ENCODE measurements around the gene TIE1. TPM values are rescaled to one million over a fixed set of nuclear protein-coding genes. Genes with fewer than 3 reads are reported as not detected.

TIE1 gene
- total RNA-seq, 2 experiments from 2014 or later = 0.15 to 0.66 TPM

GRCh38 chr1:43256675-43257570 is 43.9 kb upstream of the TIE1 start:
- intact Hi-C loops (cut with micrococcal nuclease; ENCODE audit: unreplicated experiment) = no loop called here
- DNase-seq (ENCODE audit: low spot score) = no peak
- Histone ChIP-seq H3K4me2 (ENCODE audit: low read length) (no peak overlapping the region), H4K20me1 (ENCODE audit: insufficient read depth, low read length) (no peaks in the 10 kb centered on the region), H2AFZ (ENCODE audit: low read length) (no peak overlapping the region), H3K4me1 (ENCODE audit: insufficient read depth, low read length, poor library complexity, severe bottlenecking) (no peaks in the 10 kb centered on the region), H3K9me3 (ENCODE audit: low read length) (0 out of 2 replicates have a peak, but pooled peaks cover 2% of the 10 kb centered on the region), H3K36me3 (ENCODE audit: insufficient read depth, low read length) (no peaks in the 10 kb centered on the region), H3K4me3 (ENCODE audit: low read depth, low read length, poor library complexity, severe bottlenecking) (no peak overlapping the region), H3K79me2 (ENCODE audit: insufficient read depth, low read depth, low read length) (no peaks in the 10 kb centered on the region), H3K27ac (ENCODE audit: low read depth, low read length, poor library complexity, severe bottlenecking) (no peak overlapping the region), H3K9me2 (ENCODE audit: insufficient read depth, low read length) (no peaks in the 10 kb centered on the region)
- BruUV-seq (replicated peaks) = no TSS peak
- ChIA-PET CTCF (ENCODE audit: unreplicated experiment) (no interaction called here), POLR2A (no interaction called here)
- TF ChIP-seq EZH2phosphoT487 (IDR thresholded peaks at IDR 0.05; ENCODE audit: borderline replicate concordance, low read depth, low read length) = no peak
- TF ChIP-seq, protein P1, sequence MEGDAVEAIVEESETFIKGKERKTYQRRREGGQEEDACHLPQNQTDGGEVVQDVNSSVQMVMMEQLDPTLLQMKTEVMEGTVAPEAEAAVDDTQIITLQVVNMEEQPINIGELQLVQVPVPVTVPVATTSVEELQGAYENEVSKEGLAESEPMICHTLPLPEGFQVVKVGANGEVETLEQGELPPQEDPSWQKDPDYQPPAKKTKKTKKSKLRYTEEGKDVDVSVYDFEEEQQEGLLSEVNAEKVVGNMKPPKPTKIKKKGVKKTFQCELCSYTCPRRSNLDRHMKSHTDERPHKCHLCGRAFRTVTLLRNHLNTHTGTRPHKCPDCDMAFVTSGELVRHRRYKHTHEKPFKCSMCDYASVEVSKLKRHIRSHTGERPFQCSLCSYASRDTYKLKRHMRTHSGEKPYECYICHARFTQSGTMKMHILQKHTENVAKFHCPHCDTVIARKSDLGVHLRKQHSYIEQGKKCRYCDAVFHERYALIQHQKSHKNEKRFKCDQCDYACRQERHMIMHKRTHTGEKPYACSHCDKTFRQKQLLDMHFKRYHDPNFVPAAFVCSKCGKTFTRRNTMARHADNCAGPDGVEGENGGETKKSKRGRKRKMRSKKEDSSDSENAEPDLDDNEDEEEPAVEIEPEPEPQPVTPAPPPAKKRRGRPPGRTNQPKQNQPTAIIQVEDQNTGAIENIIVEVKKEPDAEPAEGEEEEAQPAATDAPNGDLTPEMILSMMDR (conservative IDR thresholded peaks at IDR 0.05; ENCODE audit: low read length) = no peak

GRCh38 chr1:43258370-43258769 is 42.4 kb upstream of the TIE1 start:
- CTCF ChIA-PET (ENCODE audit: unreplicated experiment) = no interaction called here
- TF ChIP-seq, protein P1 (conservative IDR thresholded peaks at IDR 0.05; ENCODE audit: low read length) = no peak
- TF ChIP-seq EZH2phosphoT487 (IDR thresholded peaks at IDR 0.05; ENCODE audit: borderline replicate concordance, low read depth, low read length) = no peak
- Histone ChIP-seq H4K20me1 (ENCODE audit: insufficient read depth, low read length) (no peaks in the 10 kb centered on the region), H3K4me3 (ENCODE audit: low read depth, low read length, poor library complexity, severe bottlenecking) (no peak overlapping the region), H3K9me3 (ENCODE audit: low read length) (peaks cover 11% of the 10 kb centered on the region; the same call in 1 of the 2 replicates), H3K79me2 (ENCODE audit: insufficient read depth, low read depth, low read length) (no peaks in the 10 kb centered on the region), H3K4me2 (ENCODE audit: low read length) (no peak overlapping the region), H3K9me2 (ENCODE audit: insufficient read depth, low read length) (no peaks in the 10 kb centered on the region), H3K36me3 (ENCODE audit: insufficient read depth, low read length) (no peaks in the 10 kb centered on the region), H3K27ac (ENCODE audit: low read depth, low read length, poor library complexity, severe bottlenecking) (no peak overlapping the region), H3K4me1 (ENCODE audit: insufficient read depth, low read length, poor library complexity, severe bottlenecking) (no peaks in the 10 kb centered on the region), H2AFZ (ENCODE audit: low read length) (no peak overlapping the region)
- no TSS peak for BruUV-seq (replicated peaks)
- DNase-seq (ENCODE audit: low spot score) = no peak
- POLR2A ChIA-PET = no interaction called here
- intact Hi-C loops (cut with micrococcal nuclease; ENCODE audit: unreplicated experiment) = no loop called here

- Histone ChIP-seq H3K27ac (ENCODE audit: low read depth, low read length, poor library complexity, severe bottlenecking) (no peak overlapping the region), H2AFZ (ENCODE audit: low read length) (no peak overlapping the region), H4K20me1 (ENCODE audit: insufficient read depth, low read length) (no peaks in the 10 kb centered on the region), H3K4me2 (ENCODE audit: low read length) (no peak overlapping the region), H3K79me2 (ENCODE audit: insufficient read depth, low read depth, low read length) (no peaks in the 10 kb centered on the region), H3K4me3 (ENCODE audit: low read depth, low read length, poor library complexity, severe bottlenecking) (no peak overlapping the region), H3K9me3 (ENCODE audit: low read length) (peaks cover 17% of the 10 kb centered on the region; the same call in 1 of the 2 replicates), H3K4me1 (ENCODE audit: insufficient read depth, low read length, poor library complexity, severe bottlenecking) (no peaks in the 10 kb centered on the region), H3K9me2 (ENCODE audit: insufficient read depth, low read length) (no peaks in the 10 kb centered on the region), H3K36me3 (ENCODE audit: insufficient read depth, low read length) (no peaks in the 10 kb centered on the region)
- no peak for TF ChIP-seq EZH2phosphoT487 (IDR thresholded peaks at IDR 0.05; ENCODE audit: borderline replicate concordance, low read depth, low read length)
- TF ChIP-seq, protein P1 (conservative IDR thresholded peaks at IDR 0.05; ENCODE audit: low read length) = no peak
- no peak for DNase-seq (ENCODE audit: low spot score)
- no TSS peak for BruUV-seq (replicated peaks)
- POLR2A ChIA-PET = no interaction called here
- CTCF ChIA-PET (ENCODE audit: unreplicated experiment) = no interaction called here
- intact Hi-C loops (cut with micrococcal nuclease; ENCODE audit: unreplicated experiment) = no loop called here
These were observed 35.4 kb upstream of the TIE1 start for GRCh38 chr1:43265431-43265830.
